Gastroesophageal sphincter (tissue), 4 donors: Measurements from ENCODE around the gene IFNA7. TPM values are rescaled to one million over a fixed set of nuclear protein-coding genes. Genes with fewer than 3 reads are reported as not detected.

Experiments
- ATAC-seq: fragments of 150-250 bp; one replicate; pipeline ENCODE4 v1.9.1; 2016; ENCODE audit warnings: mild to moderate bottlenecking, moderate library complexity
- H3K27ac ChIP-seq, 4 donors: fragments of 200-600 bp; sonication (generic) in 3 of 4; 1 replicate in 3 of 4; 2 replicates in 1 of 4; pipeline ENCODE4 v1.5.1; 2016 to 2019
- H3K27me3 ChIP-seq: fragments of 200-600 bp; sonication (generic); one replicate; pipeline ENCODE4 v1.5.1; 2019
- H3K36me3 ChIP-seq, 2 donors: fragments of 200-600 bp; sonication (generic); one replicate each; pipeline ENCODE4 v1.5.1; 2019; ENCODE audit warnings: control low read depth in 1 of 2
- H3K4me1 ChIP-seq, 3 donors: fragments of 200-600 bp; sonication (generic); 1 replicate in 2 of 3; 2 replicates in 1 of 3; pipeline ENCODE4 v1.5.1; 2016 to 2019; ENCODE audit warnings: control low read depth in 2 of 3
- H3K4me3 ChIP-seq, 2 donors: fragments of 200-600 bp; sonication (generic); one replicate each; pipeline ENCODE4 v1.5.1; 2019; ENCODE audit warnings: mild to moderate bottlenecking in 1 of 2, moderate library complexity in 1 of 2
- H3K9me3 ChIP-seq, 3 donors: fragments of 200-600 bp; sonication (generic); one replicate each; pipeline ENCODE4 v1.5.1; 2017 to 2019; ENCODE audit warnings: control low read depth in 2 of 3
- EP300 ChIP-seq: sonication (generic); formaldehyde crosslinking; IDR thresholded peaks from one replicate; pipeline ENCODE4 v1.6.1; 2017; ENCODE audit warnings: antibody characterized with exemption, mild to moderate bottlenecking
- POLR2A ChIP-seq, 2 donors: fragments of 450-650 bp; IDR thresholded peaks; one replicate each; pipeline ENCODE4 v1.6.1; 2017; ENCODE audit warnings: antibody characterized with exemption in 2 of 2, mild to moderate bottlenecking in 2 of 2, moderate library complexity in 1 of 2
- POLR2AphosphoS5 ChIP-seq: sonication (generic); formaldehyde crosslinking; IDR thresholded peaks from one replicate; pipeline ENCODE4 v1.6.1; 2017; ENCODE audit warnings: antibody characterized with exemption
- WGBS, 2 donors: methylation state at CpG; one replicate each; pipeline ENCODE4 v1.1.5; 2018; ENCODE audit warnings: low coverage in 1 of 2; 5-methylcytosine and 5-hydroxymethylcytosine counted together
- small RNA-seq, 4 donors: library from RNA; depleted of rRNA; stranded (forward); fragments of <200 nt; gene quantifications; one replicate each; pipeline ENCODE3, GENCODE V24; 2016
- total RNA-seq, 4 donors: library from RNA; depleted of rRNA; stranded (reverse); fragments of >200 nt; gene quantifications; one replicate each; pipeline ENCODE4 v1.1.0, GENCODE V29; 2016
- TF ChIP-seq, protein P1 (sequence below), 4 experiments: fragments of 200-600 bp in 2 of 4; fragments of 450-650 bp in 2 of 4; sonication (generic) in 1 of 4; IDR thresholded peaks; one replicate each; pipeline ENCODE4 v1.5.1; 2017 to 2019; ENCODE audit warnings: antibody characterized with exemption in 4 of 4, mild to moderate bottlenecking in 2 of 4, moderate library complexity in 2 of 4

Gene IFNA7
- total RNA-seq, 4 donors from 2014 or later, result not detected

- 9 to 31% methylated on average over 2 to 3 of the region's 3 CpGs for WGBS, 2 donors
- Histone ChIP-seq H3K4me1 (peaks cover 0 to 8% (median 0%) of the 10 kb centered on the region in 3 donors), H3K27me3 (no peaks in the 10 kb centered on the region), H3K27ac (no peak overlapping the region), H3K36me3 (no peaks in the 10 kb centered on the region), H3K9me3 (peaks cover 0 to 2% (median 0%) of the 10 kb centered on the region in 3 donors), H3K4me3 (no peak overlapping the region)
- TF ChIP-seq POLR2AphosphoS5 (no peak), EP300 (no peak), POLR2A (IDR thresholded peaks at IDR 0.05) (no peak)
- TF ChIP-seq, protein P1, sequence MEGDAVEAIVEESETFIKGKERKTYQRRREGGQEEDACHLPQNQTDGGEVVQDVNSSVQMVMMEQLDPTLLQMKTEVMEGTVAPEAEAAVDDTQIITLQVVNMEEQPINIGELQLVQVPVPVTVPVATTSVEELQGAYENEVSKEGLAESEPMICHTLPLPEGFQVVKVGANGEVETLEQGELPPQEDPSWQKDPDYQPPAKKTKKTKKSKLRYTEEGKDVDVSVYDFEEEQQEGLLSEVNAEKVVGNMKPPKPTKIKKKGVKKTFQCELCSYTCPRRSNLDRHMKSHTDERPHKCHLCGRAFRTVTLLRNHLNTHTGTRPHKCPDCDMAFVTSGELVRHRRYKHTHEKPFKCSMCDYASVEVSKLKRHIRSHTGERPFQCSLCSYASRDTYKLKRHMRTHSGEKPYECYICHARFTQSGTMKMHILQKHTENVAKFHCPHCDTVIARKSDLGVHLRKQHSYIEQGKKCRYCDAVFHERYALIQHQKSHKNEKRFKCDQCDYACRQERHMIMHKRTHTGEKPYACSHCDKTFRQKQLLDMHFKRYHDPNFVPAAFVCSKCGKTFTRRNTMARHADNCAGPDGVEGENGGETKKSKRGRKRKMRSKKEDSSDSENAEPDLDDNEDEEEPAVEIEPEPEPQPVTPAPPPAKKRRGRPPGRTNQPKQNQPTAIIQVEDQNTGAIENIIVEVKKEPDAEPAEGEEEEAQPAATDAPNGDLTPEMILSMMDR (IDR thresholded peaks at IDR 0.05), result no peak
- ATAC-seq, result no peak
Observed at GRCh38 chr9:21154018-21154608, 47.9 kb downstream of the IFNA7 start.

DNA sequence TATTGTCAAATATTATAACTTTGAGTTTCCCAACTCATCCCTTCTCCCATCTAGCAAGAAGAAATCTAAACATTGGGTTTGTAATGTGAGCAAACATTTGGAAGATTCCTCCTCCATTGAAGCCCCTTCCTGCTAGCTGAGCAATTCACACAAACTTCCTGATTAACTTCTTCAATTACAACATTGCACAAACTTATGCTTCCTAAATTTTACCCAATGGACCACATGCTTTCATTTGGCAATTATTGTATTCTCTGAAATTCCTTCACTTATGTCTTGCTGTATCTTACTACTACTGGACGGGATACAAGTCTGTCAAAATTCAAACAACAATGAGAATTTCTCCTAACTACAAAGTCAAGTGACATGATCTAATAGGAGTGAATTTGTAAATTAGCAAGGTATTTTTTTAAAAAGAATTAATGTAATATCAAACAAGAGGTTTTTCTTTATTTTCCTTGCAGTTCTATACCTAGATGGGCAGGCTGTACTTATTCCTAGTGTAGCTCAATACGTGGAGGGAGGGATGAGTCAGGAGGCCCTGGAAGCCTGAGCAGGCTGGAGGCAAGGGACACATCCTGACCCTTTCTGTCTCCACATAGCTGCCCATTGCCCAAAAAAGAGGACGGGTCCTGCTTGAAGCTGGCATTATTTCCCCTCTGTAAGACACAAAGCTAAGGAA lies 48.5 kb downstream of the IFNA7 start:
- Histone ChIP-seq H3K36me3 (no peaks in the 10 kb centered on the region), H3K4me3 (no peak overlapping the region), H3K27me3 (no peaks in the 10 kb centered on the region), H3K4me1 (peaks cover 0 to 8% (median 0%) of the 10 kb centered on the region in 3 donors), H3K9me3 (peaks cover 0 to 8% (median 0%) of the 10 kb centered on the region in 3 donors), H3K27ac (no peak overlapping the region)
- 31 to 75% methylated on average over 2 to 3 of the region's 3 CpGs for WGBS, 2 donors
- TF ChIP-seq POLR2A (IDR thresholded peaks at IDR 0.05), result no peak
- TF ChIP-seq POLR2AphosphoS5, result no peak
- TF ChIP-seq, protein P1 (IDR thresholded peaks at IDR 0.05), result no peak
- TF ChIP-seq EP300, result no peak
- ATAC-seq, result no peak

Small RNA genes within 50 kb of the gene (small RNA-seq; reads per million reads assigned to genes)
- 0 reads per million in 4 donors for gene RF00019

Other genes starting within 250 kb of the IFNA7 start
- gene HACD4, start 170.6 kb downstream of the IFNA7 start, total RNA-seq, result 10 to 100 TPM in 3 of 4 donors, 1 to 10 TPM in 1; 9.8 to 23.9 (median 16.9) TPM
- not detected for gene IFNB1, start 124.3 kb downstream of the IFNA7 start, total RNA-seq
- not detected for gene IFNW1, start 60.4 kb downstream of the IFNA7 start, total RNA-seq
- gene IFNA21, start 35.5 kb downstream of the IFNA7 start, total RNA-seq, result not detected
- not detected for gene IFNA4, start 14.6 kb downstream of the IFNA7 start, total RNA-seq
- not detected for gene IFNA10, start 4.9 kb upstream of the IFNA7 start, total RNA-seq
- not detected for gene IFNA16, start 15.1 kb upstream of the IFNA7 start, total RNA-seq
- gene IFNA17, start 26.0 kb upstream of the IFNA7 start, total RNA-seq, result not detected
- gene IFNA14, start 37.8 kb upstream of the IFNA7 start, total RNA-seq, result under 1 TPM in 1 of 4 donors, not detected in 3; 0.40 TPM
- not detected for gene IFNA5, start 103.1 kb upstream of the IFNA7 start, total RNA-seq
- gene KLHL9, start 133.2 kb upstream of the IFNA7 start, total RNA-seq, result 10 to 100 TPM; 20.5 to 32.1 (median 24.4) TPM
- not detected for gene IFNA6, start 148.7 kb upstream of the IFNA7 start, total RNA-seq
- not detected for gene IFNA13, start 165.9 kb upstream of the IFNA7 start, total RNA-seq
- gene IFNA2, start 183.2 kb upstream of the IFNA7 start, total RNA-seq, result not detected
- not detected for gene IFNA8, start 206.9 kb upstream of the IFNA7 start, total RNA-seq
- gene IFNA1, start 238.2 kb upstream of the IFNA7 start, total RNA-seq, result not detected